ENCODE data around the gene TPMT.

GRCh38 chr6:18081025-18081668, 73.7 kb downstream of the TPMT start:
- TF ChIP-seq CTCF (IDR thresholded peaks at IDR 0.05) (no peak), POLR2A (IDR thresholded peaks at IDR 0.05) (no peak), POLR2AphosphoS5 (IDR thresholded peaks at IDR 0.05; ENCODE audit: insufficient read depth in 1 of 2, low read depth in 1 of 2) (no peak)

All from vagina (tissue), 2 donors.